22Rv1 (cell line): ENCODE measurements around the gene LRP5.

Experiments used
- H3K27ac ChIP-seq: fragments of 450-650 bp; 2 replicates; pipeline ENCODE4 v1.5.1; 2017
- CTCF ChIP-seq: fragments of 450-650 bp; IDR thresholded peaks from 2 replicates; pipeline ENCODE4 v1.5.1; 2017; ENCODE audit warnings: mild to moderate bottlenecking
- ZFX ChIP-seq: fragments of 450-650 bp; IDR thresholded peaks from 2 replicates; pipeline ENCODE4 v1.6.1; 2017; ENCODE audit warnings: antibody characterized with exemption, borderline replicate concordance

The LRP5 gene

GRCh38 chr11:68351450-68352275, 39.3 kb downstream of the LRP5 start:
- no peak overlapping the region for H3K27ac ChIP-seq

GRCh38 chr11:68352591-68352990, 40.2 kb downstream of the LRP5 start:
- no peak overlapping the region for H3K27ac ChIP-seq
- TF ChIP-seq CTCF (no peak), ZFX (no peak)

More at GRCh38 chr11:68351450-68352275, 39.3 kb downstream of the LRP5 start:
- TF ChIP-seq ZFX (no peak), CTCF (no peak)

GRCh38 chr11:68353118-68353517, 40.7 kb downstream of the LRP5 start:
- no peak overlapping the region for H3K27ac ChIP-seq
- TF ChIP-seq ZFX: no peak
- TF ChIP-seq CTCF: no peak

GRCh38 chr11:68353669-68354068, 41.3 kb downstream of the LRP5 start:
- TF ChIP-seq CTCF (no peak), ZFX (no peak)
- H3K27ac ChIP-seq: no peak overlapping the region

- TF ChIP-seq CTCF: no peak
- TF ChIP-seq ZFX: no peak
- H3K27ac ChIP-seq: no peak overlapping the region
These were observed 41.9 kb downstream of the LRP5 start for GRCh38 chr11:68354148-68354872.

GRCh38 chr11:68355471-68355870, 43.1 kb downstream of the LRP5 start:
- TF ChIP-seq ZFX (no peak), CTCF (no peak)
- no peak overlapping the region for H3K27ac ChIP-seq

GRCh38 chr11:68357568-68357967, 45.2 kb downstream of the LRP5 start:
- H3K27ac ChIP-seq: no peak overlapping the region
- no peak for TF ChIP-seq ZFX
- no peak for TF ChIP-seq CTCF
